ENCODE measurements around the gene TMEM82. TPM values are rescaled to one million over a fixed set of nuclear protein-coding genes. Genes with fewer than 3 reads are reported as not detected.

TMEM82 gene
- total and polyA plus RNA-seq, 3 donors from 2014 or later: not detected

DNA sequence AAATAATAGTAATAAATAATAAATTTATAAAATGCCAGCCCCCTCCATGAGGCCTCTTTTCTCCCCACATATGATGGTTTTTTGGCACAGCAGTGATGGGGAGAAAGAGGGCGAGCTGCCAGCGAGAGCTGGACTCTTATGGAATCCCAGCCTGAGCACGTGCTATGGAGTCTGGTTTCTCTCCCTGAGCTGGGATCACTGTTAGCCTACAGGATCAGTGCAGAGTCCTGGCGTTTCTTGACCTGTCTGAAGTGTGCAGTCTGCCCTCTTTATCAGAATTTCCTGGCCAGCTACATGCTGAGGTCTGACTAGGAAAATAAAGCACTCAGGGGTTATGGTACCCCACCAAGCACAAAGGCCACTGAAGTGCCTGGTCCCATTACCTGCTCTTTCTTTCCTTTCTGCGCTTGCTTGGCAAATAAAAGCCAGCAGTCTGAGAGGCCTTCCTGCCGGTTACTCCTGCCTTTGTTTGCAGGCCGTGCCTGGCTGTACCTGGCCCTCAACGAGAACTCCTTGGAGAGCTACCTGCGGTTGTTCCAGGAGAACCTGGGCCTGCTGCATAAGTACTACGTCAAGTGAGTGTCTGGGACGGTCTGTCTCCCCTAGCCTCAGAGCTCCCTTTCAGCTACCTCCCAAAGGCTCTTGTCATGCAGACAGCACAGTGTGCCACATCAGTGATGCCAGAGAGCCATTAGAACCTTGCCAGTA is 24.7 kb upstream of the TMEM82 start:
- no peak overlapping the region for H3K4me3 ChIP-seq
- H3K9me3 ChIP-seq: no peaks in the 10 kb centered on the region
- TF ChIP-seq POLR2A (IDR thresholded peaks at IDR 0.05): no peak
- TF ChIP-seq, protein P1, sequence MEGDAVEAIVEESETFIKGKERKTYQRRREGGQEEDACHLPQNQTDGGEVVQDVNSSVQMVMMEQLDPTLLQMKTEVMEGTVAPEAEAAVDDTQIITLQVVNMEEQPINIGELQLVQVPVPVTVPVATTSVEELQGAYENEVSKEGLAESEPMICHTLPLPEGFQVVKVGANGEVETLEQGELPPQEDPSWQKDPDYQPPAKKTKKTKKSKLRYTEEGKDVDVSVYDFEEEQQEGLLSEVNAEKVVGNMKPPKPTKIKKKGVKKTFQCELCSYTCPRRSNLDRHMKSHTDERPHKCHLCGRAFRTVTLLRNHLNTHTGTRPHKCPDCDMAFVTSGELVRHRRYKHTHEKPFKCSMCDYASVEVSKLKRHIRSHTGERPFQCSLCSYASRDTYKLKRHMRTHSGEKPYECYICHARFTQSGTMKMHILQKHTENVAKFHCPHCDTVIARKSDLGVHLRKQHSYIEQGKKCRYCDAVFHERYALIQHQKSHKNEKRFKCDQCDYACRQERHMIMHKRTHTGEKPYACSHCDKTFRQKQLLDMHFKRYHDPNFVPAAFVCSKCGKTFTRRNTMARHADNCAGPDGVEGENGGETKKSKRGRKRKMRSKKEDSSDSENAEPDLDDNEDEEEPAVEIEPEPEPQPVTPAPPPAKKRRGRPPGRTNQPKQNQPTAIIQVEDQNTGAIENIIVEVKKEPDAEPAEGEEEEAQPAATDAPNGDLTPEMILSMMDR (IDR thresholded peaks at IDR 0.05): no peak
- no peak overlapping the region for H3K27ac ChIP-seq
- no peak for DNase-seq
- H3K27me3 ChIP-seq: no peaks in the 10 kb centered on the region
- H3K4me1 ChIP-seq: peaks cover 9% of the 10 kb centered on the region
- 92 to 93% methylated on average over 10 to 11 of the region's 11 CpGs for WGBS, 2 donors
- intact Hi-C loops (cut with DNase I; ENCODE audit: low total_unique reads): no loop called here
- H3K36me3 ChIP-seq (ENCODE audit: low read depth, missing control alignments): no peaks in the 10 kb centered on the region

DNA sequence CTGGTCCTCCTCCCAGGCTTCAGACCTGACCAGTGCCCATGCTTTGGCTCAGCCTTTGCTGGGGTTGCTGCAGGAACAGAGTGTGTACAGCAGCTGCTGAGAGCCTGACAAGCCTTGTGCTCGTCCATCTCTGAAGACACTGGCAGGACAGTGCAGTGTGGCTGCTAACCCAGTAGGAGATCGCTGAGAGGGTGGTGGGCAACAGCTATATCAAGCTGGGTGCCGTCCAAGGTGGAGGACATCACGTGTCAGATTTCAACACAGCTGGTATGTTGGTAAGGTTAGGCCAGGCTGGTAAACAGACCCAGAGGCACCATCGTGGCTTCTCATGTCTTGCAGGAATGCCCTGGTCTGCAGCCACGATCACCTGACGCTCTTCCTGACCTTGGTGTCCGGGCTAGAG is 24.1 kb upstream of the TMEM82 start:
- intact Hi-C loops (cut with DNase I; ENCODE audit: low total_unique reads): no loop called here
- TF ChIP-seq, protein P1 (IDR thresholded peaks at IDR 0.05): no peak
- TF ChIP-seq POLR2A (IDR thresholded peaks at IDR 0.05): no peak
- no peak for DNase-seq
- no peak overlapping the region for H3K27ac ChIP-seq
- no peaks in the 10 kb centered on the region for H3K27me3 ChIP-seq
- H3K4me1 ChIP-seq: peaks cover 14% of the 10 kb centered on the region
- H3K9me3 ChIP-seq: no peaks in the 10 kb centered on the region
- H3K36me3 ChIP-seq (ENCODE audit: low read depth, missing control alignments): no peaks in the 10 kb centered on the region
- no peak overlapping the region for H3K4me3 ChIP-seq
- 83 to 84% methylated on average over 4 to 8 of the region's 8 CpGs for WGBS, 2 donors

DNA sequence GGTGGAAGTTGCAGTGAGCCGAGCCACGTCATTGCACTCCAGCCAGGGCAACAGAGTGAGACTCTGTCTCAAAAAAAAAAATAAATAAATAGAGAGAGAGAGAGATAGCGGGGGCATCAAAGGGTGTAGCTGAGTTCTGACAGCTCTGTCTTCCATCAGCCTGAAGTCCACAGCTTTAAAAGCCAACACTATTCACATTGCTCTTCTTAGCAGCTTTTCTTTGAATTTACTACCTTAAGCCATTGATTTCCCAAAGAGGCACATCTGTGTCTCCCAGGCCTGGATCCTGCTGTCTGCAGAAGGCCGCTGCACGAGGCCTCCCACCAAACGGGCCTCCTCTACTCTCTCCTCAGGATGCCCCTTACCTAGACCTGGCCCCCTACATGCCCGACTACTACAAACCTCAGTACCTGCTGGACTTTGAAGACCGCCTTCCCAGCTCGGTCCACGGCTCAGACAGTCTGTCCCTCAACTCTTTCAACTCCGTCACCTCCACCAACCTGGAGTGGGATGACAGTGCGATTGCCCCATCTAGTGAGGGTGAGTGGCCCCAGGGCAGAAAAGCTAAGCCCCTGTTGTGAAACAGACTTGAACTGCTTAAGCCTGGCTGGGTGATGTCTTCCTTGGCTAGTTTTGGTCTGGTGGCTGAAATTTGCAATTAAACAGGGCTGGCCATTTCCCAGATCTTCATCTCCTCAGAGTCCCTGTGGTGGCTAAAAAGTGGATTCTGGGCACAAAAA is 22.7 kb upstream of the TMEM82 start:
- no peak for DNase-seq
- H3K4me3 ChIP-seq: no peak overlapping the region
- TF ChIP-seq, protein P1 (IDR thresholded peaks at IDR 0.05): no peak
- no peak for TF ChIP-seq POLR2A (IDR thresholded peaks at IDR 0.05)
- intact Hi-C loops (cut with DNase I; ENCODE audit: low total_unique reads): no loop called here
- no peaks in the 10 kb centered on the region for H3K9me3 ChIP-seq
- H3K36me3 ChIP-seq (ENCODE audit: low read depth, missing control alignments): no peaks in the 10 kb centered on the region
- peaks cover 13% of the 10 kb centered on the region for H3K4me1 ChIP-seq
- no peaks in the 10 kb centered on the region for H3K27me3 ChIP-seq
- H3K27ac ChIP-seq: no peak overlapping the region
- WGBS, 2 donors: 92 to 94% methylated on average over 12 of the region's 12 CpGs

DNA sequence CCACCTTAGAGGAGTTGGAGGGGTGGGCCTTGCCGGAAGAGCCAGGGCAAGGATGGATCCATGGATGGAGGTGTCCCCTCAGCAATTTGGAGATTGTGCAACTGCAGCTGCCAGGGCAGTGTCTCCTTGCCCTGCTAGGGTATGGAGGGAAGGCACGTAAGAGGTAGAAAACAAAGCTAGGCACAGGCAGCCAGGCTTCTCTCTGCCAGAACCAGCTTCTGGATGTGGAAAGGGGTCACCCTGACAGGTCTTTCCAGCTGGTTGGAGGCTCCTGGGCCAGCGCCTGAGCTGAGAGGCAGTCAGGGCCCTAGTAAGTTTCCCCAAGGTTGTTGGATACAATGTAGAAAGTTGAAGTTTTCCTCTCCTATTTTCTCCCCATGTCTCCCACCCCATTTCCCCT is 21.4 kb upstream of the TMEM82 start:
- no peak overlapping the region for H3K4me3 ChIP-seq
- DNase-seq: no peak
- no peaks in the 10 kb centered on the region for H3K27me3 ChIP-seq
- no peaks in the 10 kb centered on the region for H3K36me3 ChIP-seq (ENCODE audit: low read depth, missing control alignments)
- peaks cover 10% of the 10 kb centered on the region for H3K4me1 ChIP-seq
- no peak overlapping the region for H3K27ac ChIP-seq
- no peaks in the 10 kb centered on the region for H3K9me3 ChIP-seq
- TF ChIP-seq, protein P1 (IDR thresholded peaks at IDR 0.05): no peak
- no peak for TF ChIP-seq POLR2A (IDR thresholded peaks at IDR 0.05)
- intact Hi-C loops (cut with DNase I; ENCODE audit: low total_unique reads): no loop called here
- 77 to 84% methylated on average over 3 of the region's 3 CpGs for WGBS, 2 donors
